HG02642 (cell line): ENCODE data around the gene STK4.

ENCODE experiments used
- ATAC-seq: cut with Tn5 transposase; IDR thresholded peaks from one replicate; pipeline ENCODE4 v1.9.1; 2021; ENCODE audit warnings: mild to moderate bottlenecking; ENCODE audit not compliant: unreplicated experiment, poor library complexity

Gene STK4

DNA sequence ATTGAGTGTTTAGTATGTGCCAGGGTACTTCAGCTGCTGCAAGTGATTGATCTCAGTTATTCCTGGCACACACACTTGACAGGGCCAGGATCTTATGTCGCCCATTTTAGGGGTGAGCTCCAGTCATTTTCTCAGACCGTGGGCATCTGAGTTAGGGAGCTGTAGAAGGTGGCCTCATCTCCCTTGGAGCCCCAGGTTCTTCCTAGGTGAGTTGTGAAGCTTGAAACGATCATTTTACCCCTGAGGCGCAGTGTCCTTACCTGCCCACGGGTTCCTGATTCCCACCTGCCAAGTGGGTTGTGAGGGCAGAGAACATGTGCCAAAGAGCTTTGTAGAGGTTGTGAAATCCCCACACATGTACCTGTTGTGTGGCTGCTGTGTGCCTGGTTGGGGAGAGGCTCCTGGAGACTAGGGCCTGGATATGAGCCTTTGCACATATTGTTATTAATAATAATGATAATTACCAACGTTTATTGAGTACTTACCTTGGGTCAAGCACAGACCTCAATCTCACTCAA is 135.1 kb downstream of the STK4 start:
- ATAC-seq: no peak

DNA sequence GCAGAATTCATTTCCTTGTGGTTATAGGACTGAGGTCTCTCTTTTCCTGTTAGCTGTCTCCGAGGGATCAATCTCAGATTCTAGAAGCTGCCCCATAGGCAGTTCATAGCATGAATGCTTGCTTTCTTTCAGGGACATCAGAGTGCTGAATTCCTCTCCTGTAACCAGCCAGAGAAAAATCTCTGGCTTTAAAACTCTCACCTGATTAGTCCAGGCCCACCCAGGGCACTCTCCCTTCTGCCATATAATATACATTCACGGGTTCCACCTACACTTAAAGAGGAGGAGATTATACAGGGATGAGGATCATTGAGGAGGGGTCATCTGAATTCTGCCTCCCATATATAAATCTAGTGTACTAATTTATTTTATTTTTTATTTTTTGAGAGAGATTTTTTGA is 136.8 kb downstream of the STK4 start:
- no peak for ATAC-seq

DNA sequence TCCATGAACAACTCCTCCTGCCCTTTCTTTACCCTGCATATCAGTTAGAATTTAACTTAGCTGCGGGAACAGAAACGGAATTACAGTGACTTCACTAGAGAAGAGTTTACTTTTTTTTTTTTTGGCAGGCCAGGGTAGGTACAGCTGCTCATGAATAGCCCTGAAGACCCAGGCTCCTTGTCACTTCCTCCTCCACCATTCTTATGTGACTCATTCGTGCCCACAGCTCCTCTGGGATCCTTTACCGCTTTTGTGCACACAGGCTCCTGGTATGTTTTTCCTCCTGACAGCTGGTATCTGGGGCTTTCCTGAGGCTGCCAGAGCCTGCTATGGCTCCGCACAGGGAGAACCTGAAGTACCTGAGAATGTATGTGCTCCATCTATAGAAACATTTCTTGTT is 138.5 kb downstream of the STK4 start:
- ATAC-seq: no peak

DNA sequence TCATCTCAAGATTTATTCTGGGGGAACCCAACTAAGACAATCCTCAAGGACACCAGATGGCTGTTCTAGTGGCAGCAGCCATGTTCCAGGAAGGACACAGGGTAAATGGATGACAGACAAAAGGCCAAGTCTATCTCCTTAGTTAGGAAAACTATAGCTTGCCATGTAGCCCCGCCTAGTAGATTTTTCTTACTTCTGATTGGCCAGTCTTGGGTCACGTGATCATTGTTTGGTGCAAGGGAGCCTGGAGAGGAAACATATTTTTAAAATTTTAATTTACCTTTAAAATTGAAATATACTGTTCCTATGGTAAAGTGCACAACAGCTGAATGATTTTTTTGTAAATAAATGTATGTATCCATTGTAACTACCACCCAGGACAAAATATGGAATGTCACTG is 139.0 kb downstream of the STK4 start:
- ATAC-seq: no peak

DNA sequence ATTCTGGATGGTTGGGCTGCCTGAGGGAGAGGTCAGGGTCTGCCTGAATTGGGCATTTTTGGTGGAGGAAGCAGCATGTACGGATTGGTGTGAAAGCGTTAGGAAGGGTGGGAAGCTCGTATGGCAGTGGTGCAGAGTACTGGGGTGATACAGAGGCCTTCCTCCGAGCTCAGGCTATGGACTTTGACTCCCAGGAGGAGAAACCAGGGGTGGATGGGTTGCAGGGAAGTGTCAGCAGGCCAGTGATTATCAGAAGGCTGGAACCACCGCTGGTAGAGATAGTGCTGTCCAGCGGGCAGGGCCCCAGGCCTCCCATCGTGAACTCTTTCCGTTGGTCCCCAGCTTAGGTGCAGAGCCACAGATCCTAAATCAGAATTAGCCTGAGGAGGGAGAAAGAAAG is 143.3 kb downstream of the STK4 start:
- ATAC-seq: no peak

DNA sequence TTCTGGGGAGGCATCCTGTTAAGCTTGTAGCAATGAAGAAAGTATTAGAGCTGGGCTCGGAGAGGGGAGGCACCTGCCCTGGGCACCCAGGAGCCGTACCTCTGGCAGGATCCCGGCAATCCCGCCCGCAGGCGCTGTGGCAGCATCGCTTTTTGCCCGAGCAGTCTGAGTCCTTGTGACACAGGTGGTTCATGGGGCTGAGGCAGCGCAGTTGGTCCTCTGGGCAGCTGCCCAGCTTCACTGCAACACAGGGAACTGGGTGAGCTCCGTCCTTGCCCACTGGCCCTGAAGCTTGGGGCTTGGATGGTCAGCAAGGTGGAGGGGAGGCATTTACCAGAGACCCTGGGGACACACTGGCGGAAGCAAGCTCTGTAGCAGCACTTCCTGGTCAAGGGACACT is 144.0 kb downstream of the STK4 start:
- no peak for ATAC-seq

DNA sequence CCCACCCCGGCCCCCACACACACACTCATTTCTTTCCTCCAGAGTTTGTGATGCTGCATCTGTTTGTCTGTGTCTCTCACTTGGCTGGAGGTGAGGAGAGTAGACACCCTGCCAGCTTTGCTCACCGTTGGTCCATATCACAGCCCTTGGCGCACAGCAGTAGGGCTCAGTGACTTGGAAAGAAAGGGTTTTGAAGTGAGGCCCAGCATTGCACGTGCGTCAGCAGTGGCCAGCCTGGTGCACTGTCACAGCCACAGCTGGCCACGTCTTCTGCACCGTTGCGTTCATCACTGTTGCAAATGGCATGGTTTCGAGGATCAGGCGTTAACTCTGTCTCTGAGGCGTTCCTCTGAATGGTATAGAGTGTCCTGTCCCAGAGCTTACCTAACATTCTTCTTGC is 145.0 kb downstream of the STK4 start:
- ATAC-seq: no peak

DNA sequence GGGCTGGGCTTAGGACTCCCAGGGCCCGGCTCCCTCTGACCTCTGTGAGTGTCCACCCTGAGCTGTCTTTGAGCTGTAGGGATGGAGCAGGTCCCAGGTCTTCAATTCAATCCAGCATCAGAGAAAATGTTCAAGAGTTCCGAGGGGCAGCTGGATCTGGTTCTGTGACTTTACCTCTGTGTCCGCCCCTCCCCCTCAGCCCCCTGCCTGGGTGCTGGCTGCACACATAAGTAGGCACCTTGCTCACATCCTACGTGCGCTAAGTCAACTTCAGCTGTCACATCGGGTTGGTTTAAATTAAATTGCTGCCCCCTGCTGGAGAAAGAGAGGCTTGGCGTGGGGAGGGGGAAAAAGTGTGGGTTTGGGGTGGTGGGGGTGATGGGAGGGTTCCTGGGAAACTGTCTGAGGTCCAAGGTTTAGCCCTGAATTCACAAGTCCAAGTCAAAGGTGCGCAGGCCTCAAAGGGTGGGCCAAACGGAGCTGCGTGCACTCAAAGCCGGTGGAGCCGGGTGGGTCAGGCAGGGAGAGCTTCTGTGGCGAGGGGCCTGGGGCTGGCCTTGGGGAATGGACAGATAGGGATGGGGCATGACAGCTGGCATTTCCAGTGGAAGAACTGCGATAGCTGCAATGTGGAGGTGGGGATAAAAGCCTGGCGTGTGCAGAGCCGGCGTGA is 145.6 kb downstream of the STK4 start:
- ATAC-seq: no peak

DNA sequence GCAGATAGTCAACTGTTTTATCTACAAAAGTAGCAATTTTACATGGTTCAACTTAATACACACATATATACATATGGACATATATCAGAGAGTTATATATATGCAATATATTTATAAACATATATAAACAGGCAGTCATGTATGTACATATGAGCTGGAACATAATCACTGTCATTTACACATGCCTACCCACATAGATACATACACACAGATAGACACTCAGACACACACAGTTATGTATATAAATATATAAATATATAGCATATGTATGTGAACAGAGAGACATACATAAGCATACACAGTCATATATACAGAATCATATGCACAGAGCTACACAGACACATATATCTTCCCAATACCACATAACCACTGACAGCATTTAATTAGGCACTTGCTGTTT is 146.4 kb downstream of the STK4 start:
- ATAC-seq: no peak

DNA sequence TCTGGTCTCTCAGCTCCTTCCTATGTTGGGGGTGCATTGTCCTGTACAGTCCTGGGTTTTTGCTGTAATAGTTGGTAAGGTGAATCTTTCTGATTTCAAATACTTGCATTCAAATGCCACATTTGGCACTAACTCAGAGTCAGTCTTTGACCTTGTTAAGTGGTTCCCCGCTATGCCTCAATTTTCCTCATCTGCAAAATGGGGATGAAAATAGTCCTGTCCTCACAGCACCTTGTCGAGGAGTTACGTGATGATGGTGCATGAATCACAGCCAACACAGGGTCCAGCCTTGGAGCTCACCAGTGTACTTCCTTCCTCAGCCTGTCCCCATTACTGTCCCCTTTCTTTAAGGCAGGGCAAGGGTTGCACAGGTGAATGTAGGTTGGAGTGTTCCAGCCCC is 147.6 kb downstream of the STK4 start:
- no peak for ATAC-seq

DNA sequence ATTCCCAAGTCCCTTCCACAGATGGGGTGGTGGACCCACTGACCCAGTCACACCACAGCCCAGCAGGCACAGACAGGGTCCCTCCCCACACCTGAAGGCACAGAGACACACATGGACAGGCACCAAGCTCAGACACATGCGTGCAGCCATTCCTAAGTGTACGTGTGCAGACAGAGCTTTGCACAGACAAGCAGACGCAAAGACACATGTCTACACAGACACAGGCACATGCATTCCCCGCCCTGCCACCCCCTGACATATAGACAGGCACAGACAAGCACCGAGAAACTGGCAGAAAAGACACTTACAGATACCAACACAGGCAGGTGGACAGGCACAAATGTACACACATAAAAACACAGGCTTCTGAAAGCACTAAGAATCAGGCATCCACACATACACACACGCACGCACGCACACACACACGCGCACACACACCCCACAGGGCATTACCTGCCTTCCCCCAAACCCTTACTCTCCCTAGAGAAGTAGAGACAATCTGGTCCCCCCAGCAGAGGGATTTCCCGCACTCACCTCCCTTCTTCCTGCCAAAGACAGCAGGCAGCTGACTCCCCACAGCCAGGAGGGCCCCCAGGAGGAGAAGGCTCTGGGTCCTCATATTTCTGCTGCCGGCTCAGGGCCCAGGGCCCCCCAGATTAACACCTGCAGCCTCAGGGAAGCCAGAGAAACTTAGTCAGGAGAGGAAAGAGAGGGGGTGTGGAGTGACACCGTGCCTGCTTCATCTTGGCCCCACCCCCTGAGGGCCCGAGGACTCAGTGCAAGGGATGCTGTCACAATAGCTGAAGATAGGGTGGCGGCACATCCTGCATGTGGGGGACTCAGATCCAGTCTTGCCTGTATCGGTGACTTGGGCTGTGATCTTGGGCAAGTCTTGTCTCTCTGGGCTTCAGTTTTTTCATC is 148.4 kb downstream of the STK4 start, which contains the start of gene WFDC5:
WFDC5 (minus strand) TSS at position 710 of the 921 bp plus-strand sequence; CDS start at position 619, 91 bp downstream.
- no peak for ATAC-seq

DNA sequence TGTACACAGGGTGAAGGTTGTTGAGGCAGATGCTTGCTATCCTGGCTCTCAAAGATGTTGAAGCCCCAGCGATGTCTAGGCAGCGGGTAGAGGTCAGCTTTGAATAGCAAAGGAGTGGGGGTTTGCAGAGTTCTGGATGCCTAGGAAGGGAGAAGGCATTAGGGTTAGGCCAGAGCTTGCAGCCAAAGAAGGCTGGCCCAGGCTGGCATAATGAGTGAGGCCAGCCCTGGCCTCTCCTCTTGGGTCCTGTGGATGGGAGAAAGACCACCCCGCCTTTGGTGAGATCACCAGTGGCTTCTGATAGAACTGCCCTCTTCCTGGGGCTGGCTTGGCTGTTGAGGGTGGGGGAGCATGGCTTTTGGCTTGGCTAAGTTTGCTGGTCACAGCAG is 149.1 kb downstream of the STK4 start:
- no peak for ATAC-seq

DNA sequence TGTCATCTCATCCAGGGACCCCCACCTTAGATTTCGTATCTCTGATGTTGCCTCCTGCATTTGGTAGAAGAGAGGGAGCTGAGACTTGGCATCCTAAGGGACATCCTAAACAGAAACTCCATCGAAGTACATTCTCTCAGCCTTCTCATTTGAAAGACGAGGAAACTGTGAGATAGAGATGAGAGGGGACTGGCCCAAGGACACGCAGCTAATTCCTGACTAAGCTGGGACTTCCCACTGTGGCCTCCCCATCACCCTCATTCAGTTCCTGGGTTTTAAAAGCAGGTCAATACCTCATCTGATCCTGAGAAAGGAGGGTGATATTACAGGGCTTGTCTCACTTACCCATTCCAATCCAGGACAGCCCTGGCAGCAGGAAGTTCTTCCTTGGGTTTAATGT is 149.5 kb downstream of the STK4 start:
- no peak for ATAC-seq

DNA sequence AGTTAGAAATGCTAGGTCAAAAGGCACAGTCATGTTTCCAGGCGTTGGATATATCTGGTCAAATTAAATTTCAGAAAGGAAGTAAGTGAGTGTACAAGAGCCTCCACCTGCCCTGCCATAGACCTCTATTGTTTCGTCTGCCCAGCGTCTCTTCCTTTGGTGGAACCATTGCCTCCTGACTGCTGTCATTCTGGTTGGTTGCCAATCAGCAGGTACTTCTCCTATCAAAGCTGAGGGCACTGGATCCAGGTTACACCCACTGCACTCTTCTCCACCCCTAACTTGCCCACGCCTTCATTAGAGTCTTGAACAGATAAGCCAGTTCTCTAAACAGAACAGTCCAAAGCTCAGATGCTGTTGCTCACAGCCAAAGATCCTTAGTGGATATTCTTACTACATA is 151.3 kb downstream of the STK4 start:
- ATAC-seq: no peak

DNA sequence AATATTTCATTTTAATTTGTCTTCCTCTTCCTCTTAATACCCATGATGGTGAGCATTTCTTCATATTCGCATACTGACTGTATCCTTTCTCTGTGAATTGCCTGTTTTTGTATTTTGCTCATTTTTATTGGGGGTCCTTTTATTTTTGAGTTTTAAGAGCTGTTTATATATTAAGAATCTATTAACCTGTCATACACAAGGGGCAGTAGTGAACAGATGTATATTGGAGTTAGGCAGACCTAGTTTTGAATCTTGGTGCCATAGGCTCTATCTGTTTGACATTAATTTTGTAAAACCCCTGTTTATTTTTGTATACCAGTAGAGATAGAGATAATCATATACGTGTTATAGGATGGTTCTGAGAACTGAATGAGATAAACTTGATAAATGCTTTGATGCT is 151.7 kb downstream of the STK4 start:
- no peak for ATAC-seq

DNA sequence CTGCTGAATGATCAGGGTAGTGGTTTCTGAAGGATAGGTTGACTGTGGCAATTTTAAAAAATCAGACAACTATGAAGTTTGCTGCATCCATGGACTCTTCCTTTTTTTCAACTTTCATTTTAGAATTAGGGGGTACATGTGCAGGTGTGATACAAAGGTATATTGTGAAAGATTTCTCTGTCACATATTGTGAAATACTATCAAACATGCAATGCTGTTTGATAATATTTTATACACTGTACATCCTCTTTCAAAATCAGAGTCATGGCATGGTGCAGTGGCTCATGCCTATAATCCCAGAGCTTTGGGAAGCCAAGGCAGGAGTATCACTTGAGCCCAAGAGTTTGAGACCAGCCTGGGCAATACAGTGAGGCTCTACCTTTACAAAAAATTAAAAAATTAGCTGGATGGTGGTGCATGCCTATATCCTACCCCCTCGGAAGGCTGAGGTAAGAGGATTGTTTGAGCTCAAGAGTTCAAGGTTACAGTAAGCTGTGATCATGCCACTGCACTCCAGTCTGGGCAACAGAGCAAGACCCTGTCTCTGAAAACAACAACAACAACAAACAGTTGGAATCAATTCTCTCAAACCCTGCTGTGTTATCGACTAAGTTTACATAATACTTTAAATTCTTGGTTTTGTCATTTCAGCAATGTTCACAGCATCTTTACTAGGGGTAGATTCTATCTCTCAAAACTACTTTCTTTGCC is 153.4 kb downstream of the STK4 start:
- no peak for ATAC-seq

DNA sequence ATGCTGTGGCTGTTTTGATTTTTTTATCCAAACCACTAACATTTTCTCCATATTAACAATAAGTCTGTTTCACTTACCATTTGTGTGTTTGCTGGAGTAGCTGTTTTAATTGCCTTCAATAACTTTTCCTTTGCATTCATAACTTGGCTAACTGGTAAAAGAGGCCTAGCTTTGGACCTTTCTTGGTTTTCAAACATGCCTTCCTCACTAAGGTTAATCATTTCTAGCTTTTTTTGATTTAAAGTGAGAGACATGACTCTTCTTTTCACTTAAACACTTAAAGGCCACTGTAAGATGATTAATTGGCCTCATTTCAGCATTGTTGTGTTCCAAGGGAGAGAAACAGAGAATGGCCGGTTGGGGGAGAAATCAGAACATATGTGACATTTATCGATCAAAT is 155.1 kb downstream of the STK4 start:
- no peak for ATAC-seq

DNA sequence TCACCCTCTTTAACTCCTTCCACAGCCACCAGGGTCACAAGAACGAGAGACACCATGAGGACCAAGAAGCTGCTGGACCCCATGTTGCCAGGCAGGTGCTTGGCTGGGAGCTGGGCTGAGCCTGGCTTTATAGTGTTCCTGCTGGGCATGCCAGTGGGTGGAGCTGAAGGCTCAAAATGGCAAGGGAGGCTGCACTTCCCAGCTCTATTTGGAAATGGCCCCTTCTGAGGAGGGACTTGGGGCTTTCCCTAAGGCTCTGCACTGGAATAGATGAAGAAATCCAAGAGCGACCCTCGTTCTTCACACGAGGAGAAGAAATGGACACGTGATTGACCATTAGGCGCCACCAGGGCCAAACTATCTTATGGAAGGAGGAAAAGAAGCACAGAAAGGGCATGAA is 158.1 kb downstream of the STK4 start, which contains the start of gene WFDC12:
WFDC12 (minus strand) TSS at position 101 of the 400 bp plus-strand sequence; CDS start at position 83, 18 bp downstream.
- ATAC-seq: no peak

DNA sequence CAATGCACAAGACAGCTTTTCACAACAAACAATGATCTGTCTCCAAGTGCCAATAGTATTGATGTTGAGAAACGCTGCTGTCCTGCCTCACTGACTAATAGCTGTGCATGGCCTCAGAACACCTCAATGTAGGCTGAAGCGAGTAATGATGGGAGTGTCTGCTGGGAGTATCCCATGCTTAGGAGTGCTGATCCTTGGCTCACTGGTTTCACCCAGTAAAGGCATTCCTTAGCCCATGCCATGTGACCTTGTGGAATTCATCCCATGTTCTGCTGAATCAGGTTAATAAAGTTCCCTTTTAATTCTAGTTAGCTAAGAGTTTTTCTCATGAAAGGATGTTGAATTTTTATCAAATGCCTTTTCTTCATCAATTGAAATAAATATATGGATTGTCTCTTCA is 161.8 kb downstream of the STK4 start:
- no peak for ATAC-seq
